Astrocyte (in vitro differentiated cells and primary cell): ENCODE data around the gene HNRNPK. TPM values are rescaled to one million over a fixed set of nuclear protein-coding genes. Genes with fewer than 3 reads are reported as not detected.

Source experiments
- DNase-seq: peaks from one replicate; pipeline ENCODE4 v3.0.0-alpha.2; 2010; ENCODE audit warnings: low read depth
- FAIRE-seq: peaks from 2 replicates; lab custom pipeline; 2011; peaks lifted over from hg19 to GRCh38; lab: Jason Lieb, UNC
- H2AFZ ChIP-seq: 2 replicates; pipeline ENCODE4 v1.6.0; 2012; ENCODE audit warnings: low read depth, low read length, inconsistent platforms
- H3K27ac ChIP-seq: 2 replicates; pipeline ENCODE4 v1.5.1; 2011; ENCODE audit warnings: low read depth, low read length, inconsistent platforms
- H3K27me3 ChIP-seq: 2 replicates; pipeline ENCODE4 v1.6.0; 2011; ENCODE audit warnings: low read length, inconsistent platforms; ENCODE audit not compliant: insufficient read depth
- H3K36me3 ChIP-seq: 2 replicates; pipeline ENCODE4 v1.5.1; 2011; ENCODE audit warnings: low read length, inconsistent platforms; ENCODE audit not compliant: insufficient read depth
- H3K4me1 ChIP-seq: 2 replicates; pipeline ENCODE4 v1.5.1; 2011; ENCODE audit warnings: low read length, inconsistent platforms; ENCODE audit not compliant: insufficient read depth
- H3K4me2 ChIP-seq: 2 replicates; pipeline ENCODE4 v1.6.0; 2012; ENCODE audit warnings: low read length, inconsistent platforms
- H3K4me3 ChIP-seq: 2 replicates; pipeline ENCODE4 v1.5.1; 2011; ENCODE audit warnings: low read depth, mild to moderate bottlenecking, low read length, inconsistent platforms; ENCODE audit not compliant: insufficient read depth
- H3K79me2 ChIP-seq: 2 replicates; pipeline ENCODE4 v1.6.0; 2012; ENCODE audit warnings: mild to moderate bottlenecking, low read length, inconsistent platforms; ENCODE audit not compliant: insufficient read depth
- H3K9ac ChIP-seq: 2 replicates; pipeline ENCODE4 v1.6.0; 2012; ENCODE audit warnings: mild to moderate bottlenecking, low read length, inconsistent platforms
- H3K9me3 ChIP-seq: 2 replicates; pipeline ENCODE4 v1.5.1; 2012; ENCODE audit warnings: low read depth, mild to moderate bottlenecking, low read length, inconsistent platforms; ENCODE audit not compliant: insufficient read depth
- H4K20me1 ChIP-seq: 2 replicates; pipeline ENCODE4 v1.6.0; 2012; ENCODE audit warnings: low read length, inconsistent platforms; ENCODE audit not compliant: insufficient read depth
- H3K27ac Mint-ChIP-seq: one replicate; pipeline ENCODE4 v1.8.0; 2021; ENCODE audit warnings: mild to moderate bottlenecking, mixed read lengths; ENCODE audit not compliant: unreplicated experiment
- H3K27me3 Mint-ChIP-seq: one replicate; pipeline ENCODE4 v1.8.0; 2021; ENCODE audit warnings: low read depth, mixed read lengths; ENCODE audit not compliant: unreplicated experiment
- H3K36me3 Mint-ChIP-seq: one replicate; pipeline ENCODE4 v1.8.0; 2021; ENCODE audit warnings: low read depth, mixed read lengths; ENCODE audit not compliant: unreplicated experiment
- H3K4me1 Mint-ChIP-seq: one replicate; pipeline ENCODE4 v1.8.0; 2021; ENCODE audit warnings: low read depth, mixed read lengths; ENCODE audit not compliant: unreplicated experiment
- H3K4me3 Mint-ChIP-seq: one replicate; pipeline ENCODE4 v1.8.0; 2021; ENCODE audit warnings: mild to moderate bottlenecking, moderate library complexity, mixed read lengths; ENCODE audit not compliant: unreplicated experiment
- H3K9me3 Mint-ChIP-seq: one replicate; pipeline ENCODE4 v1.8.0; 2021; ENCODE audit warnings: mild to moderate bottlenecking, mixed read lengths; ENCODE audit not compliant: unreplicated experiment
- CTCF ChIP-seq: IDR thresholded peaks from 2 replicates; pipeline ENCODE4 v1.5.1; 2011; ENCODE audit warnings: low read depth, mild to moderate bottlenecking, inconsistent platforms, low read length, moderate library complexity; ENCODE audit not compliant: insufficient read depth
- EZH2 ChIP-seq: IDR thresholded peaks from 2 replicates; pipeline ENCODE4 v1.6.1; 2012; ENCODE audit warnings: mild to moderate bottlenecking, low read length, inconsistent platforms; ENCODE audit not compliant: insufficient read depth
- total RNA-seq: library from RNA; stranded (reverse); gene quantifications from 2 replicates; pipeline ENCODE4 v1.2.1, GENCODE V29; 2021

HNRNPK gene
- total RNA-seq, 1 donor from 2014 or later: 511 TPM

GRCh38 chr9:83967073-83967472 is 12.9 kb downstream of the HNRNPK start:
- no peak overlapping the region for H3K4me3 Mint-ChIP-seq
- Histone ChIP-seq H3K4me1 (no peaks in the 10 kb centered on the region), H3K4me2 (no peak overlapping the region), H3K9ac (no peak overlapping the region), H3K4me3 (no peak overlapping the region), H4K20me1 (peaks cover 66% of the 10 kb centered on the region), H3K27me3 (no peaks in the 10 kb centered on the region), H2AFZ (no peak overlapping the region), H3K79me2 (peaks cover 19% of the 10 kb centered on the region), H3K36me3 (peaks cover 45% of the 10 kb centered on the region), H3K27ac (no peak overlapping the region), H3K9me3 (no peaks in the 10 kb centered on the region)
- H3K27me3 Mint-ChIP-seq: no peaks in the 10 kb centered on the region
- H3K27ac Mint-ChIP-seq: peak overlapping the region; percentile 16
- FAIRE-seq (no peak), DNase-seq (no peak)
- TF ChIP-seq CTCF: no peak
- no peak for TF ChIP-seq EZH2
- H3K4me1 Mint-ChIP-seq: peaks cover 12% of the 10 kb centered on the region
- peaks cover 19% of the 10 kb centered on the region for H3K36me3 Mint-ChIP-seq
- no peaks in the 10 kb centered on the region for H3K9me3 Mint-ChIP-seq

GRCh38 chr9:83966209-83966582 is 13.8 kb downstream of the HNRNPK start:
- Histone ChIP-seq H4K20me1 (peaks cover 57% of the 10 kb centered on the region), H3K27me3 (no peaks in the 10 kb centered on the region), H3K27ac (no peak overlapping the region), H3K9ac (no peak overlapping the region), H2AFZ (no peak overlapping the region), H3K9me3 (no peaks in the 10 kb centered on the region), H3K4me2 (no peak overlapping the region), H3K36me3 (peaks cover 38% of the 10 kb centered on the region), H3K79me2 (peaks cover 13% of the 10 kb centered on the region), H3K4me3 (no peak overlapping the region), H3K4me1 (no peaks in the 10 kb centered on the region)
- Mint-ChIP-seq H3K36me3 (peaks cover 11% of the 10 kb centered on the region), H3K4me3 (no peak overlapping the region), H3K9me3 (no peaks in the 10 kb centered on the region), H3K27me3 (no peaks in the 10 kb centered on the region), H3K4me1 (peaks cover 5% of the 10 kb centered on the region), H3K27ac (peak overlapping the region; percentile 42)
- TF ChIP-seq CTCF (no peak), EZH2 (no peak)
- DNase-seq (no peak), FAIRE-seq (no peak)

GRCh38 chr9:83965350-83966208 is 14.4 kb downstream of the HNRNPK start:
- H2AFZ ChIP-seq: no peak overlapping the region
- peaks cover 11% of the 10 kb centered on the region for H3K36me3 Mint-ChIP-seq
- H4K20me1 ChIP-seq: peaks cover 51% of the 10 kb centered on the region
- peaks cover 10% of the 10 kb centered on the region for H3K79me2 ChIP-seq
- peak overlapping the region; percentile 42 for H3K27ac Mint-ChIP-seq
- FAIRE-seq (no peak), DNase-seq (no peak)
- H3K4me1 ChIP-seq: no peaks in the 10 kb centered on the region
- H3K27me3 Mint-ChIP-seq: no peaks in the 10 kb centered on the region
- no peaks in the 10 kb centered on the region for H3K9me3 ChIP-seq
- no peak overlapping the region for H3K4me3 ChIP-seq
- H3K27me3 ChIP-seq: no peaks in the 10 kb centered on the region
- no peaks in the 10 kb centered on the region for H3K9me3 Mint-ChIP-seq
- H3K4me1 Mint-ChIP-seq: peaks cover 5% of the 10 kb centered on the region
- no peak overlapping the region for H3K4me3 Mint-ChIP-seq
- H3K36me3 ChIP-seq: peaks cover 32% of the 10 kb centered on the region
- no peak overlapping the region for H3K9ac ChIP-seq
- H3K27ac ChIP-seq: no peak overlapping the region
- no peak for TF ChIP-seq CTCF
- no peak for TF ChIP-seq EZH2
- no peak overlapping the region for H3K4me2 ChIP-seq
